ENCODE results near the gene IFT52.
A peak's percentile ranks its signal among the peaks of the same experiment; 100 is the strongest.

The IFT52 gene, protein sequence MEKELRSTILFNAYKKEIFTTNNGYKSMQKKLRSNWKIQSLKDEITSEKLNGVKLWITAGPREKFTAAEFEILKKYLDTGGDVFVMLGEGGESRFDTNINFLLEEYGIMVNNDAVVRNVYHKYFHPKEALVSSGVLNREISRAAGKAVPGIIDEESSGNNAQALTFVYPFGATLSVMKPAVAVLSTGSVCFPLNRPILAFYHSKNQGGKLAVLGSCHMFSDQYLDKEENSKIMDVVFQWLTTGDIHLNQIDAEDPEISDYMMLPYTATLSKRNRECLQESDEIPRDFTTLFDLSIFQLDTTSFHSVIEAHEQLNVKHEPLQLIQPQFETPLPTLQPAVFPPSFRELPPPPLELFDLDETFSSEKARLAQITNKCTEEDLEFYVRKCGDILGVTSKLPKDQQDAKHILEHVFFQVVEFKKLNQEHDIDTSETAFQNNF
- total RNA-seq, result 13.3 reads per million, percentile 38 among the genes with 10 or more reads in this experiment

GRCh38 chr20:43590392-43591303 lies at the start of gene IFT52:
Gene IFT52 (plus strand): TSS chr20:43590937. CDS start chr20:43594699, 3,762 bp downstream.
- DNase-seq, result peak; percentile 82

DNA sequence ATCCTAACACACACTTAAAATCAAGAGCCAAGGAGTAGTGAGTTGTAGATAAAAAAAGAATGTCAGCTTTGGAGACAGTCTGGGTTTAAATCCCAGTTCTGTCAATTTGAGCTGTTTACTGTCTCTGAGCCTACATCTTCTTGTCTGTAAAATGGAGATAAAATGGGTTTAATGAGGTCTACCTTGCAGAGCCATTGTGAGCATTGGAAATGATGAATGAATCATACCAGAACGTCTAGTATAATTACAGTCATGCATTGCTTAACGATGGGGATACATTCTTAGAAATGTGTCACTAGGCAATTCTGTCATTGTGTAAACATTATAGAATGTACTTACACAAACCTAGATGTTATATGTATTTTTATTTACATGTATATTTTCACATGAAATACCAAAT lies 49.5 kb upstream of the IFT52 start:
- DNase-seq, result no peak

- DNase-seq, result no peak
Observed at GRCh38 chr20:43542161-43542560, 48.6 kb upstream of the IFT52 start.

GRCh38 chr20:43542674-43543073 lies 48.1 kb upstream of the IFT52 start:
- DNase-seq, result no peak

DNA sequence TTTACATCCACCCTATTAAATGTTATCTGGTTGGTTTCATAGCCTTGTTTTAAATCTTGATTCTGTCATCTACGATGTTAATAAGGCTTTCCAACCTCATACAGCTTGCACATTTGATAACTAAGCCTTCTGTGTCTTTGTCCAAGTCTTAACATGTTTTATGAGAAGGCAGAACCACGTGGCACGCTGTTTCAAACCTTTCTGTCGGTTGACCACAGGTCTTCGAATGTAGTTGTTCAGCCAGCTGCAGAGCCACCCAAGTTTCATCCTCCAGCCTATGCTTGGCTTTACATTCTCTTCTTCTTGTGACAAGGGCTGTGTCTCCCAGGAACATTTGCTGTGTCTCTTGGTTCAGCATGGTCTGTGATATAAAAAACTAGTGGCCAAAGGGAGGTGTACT lies 47.6 kb upstream of the IFT52 start:
- no peak for DNase-seq

GRCh38 chr20:43544501-43544900 lies 46.2 kb upstream of the IFT52 start:
- DNase-seq, result no peak

DNA sequence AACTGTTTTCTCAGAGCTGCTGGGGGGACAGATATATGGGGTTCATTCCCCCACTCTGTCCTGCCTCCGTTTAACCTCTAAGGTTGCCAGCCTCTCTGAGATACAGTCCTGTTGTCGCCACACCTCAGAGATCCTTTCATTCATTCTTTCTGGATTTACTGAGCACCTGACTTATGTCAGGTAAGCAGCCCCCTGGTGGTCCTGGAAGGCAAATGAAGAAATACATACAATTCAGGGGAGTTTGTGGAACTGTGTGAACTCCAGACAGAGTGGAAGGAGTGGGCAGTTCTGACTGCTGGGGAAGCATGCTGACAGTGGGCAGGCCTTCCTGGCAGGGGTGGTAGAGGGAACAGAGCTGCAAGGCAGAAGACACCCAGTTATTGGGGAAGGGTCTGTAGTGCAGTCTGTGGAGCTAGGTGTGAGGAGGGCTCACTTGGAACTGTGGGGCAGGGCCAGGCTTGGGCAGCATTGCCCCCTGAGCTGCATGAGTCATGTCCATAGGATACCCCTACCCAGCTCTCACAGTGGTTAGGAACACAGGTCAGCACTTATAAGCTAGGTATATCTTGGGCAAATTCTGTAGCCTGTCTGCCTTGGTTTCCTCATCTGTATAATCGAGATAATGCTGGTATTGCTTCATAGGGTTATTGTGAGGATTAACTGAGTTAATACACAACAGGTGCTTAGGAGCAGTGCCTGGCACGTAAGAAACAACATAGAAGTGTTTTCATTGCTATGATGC lies 44.7 kb upstream of the IFT52 start:
- no peak for DNase-seq

- no peak for DNase-seq
Observed at GRCh38 chr20:43548273-43548880, 42.4 kb upstream of the IFT52 start.

GRCh38 chr20:43549416-43550065 lies 41.2 kb upstream of the IFT52 start:
- no peak for DNase-seq

GRCh38 chr20:43550456-43550855 lies 40.3 kb upstream of the IFT52 start:
- DNase-seq, result no peak

DNA sequence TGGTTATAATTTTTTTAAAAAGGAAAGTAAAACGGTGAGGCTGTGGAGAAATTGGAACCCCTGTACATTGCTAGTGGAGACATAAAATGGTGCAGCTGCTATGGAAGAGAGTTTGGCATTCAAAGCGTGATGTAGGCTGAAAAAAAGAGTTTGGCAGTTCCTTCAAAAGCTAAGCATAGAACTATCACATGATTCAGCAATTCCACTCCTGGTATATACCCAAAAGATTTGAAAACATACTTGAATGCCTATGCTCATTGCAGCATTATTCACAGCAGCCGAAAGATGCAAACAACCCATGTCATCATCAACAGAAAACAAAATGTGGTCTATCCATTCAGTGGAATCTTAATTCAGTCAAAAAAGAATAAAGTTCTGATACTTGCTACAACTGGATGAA lies 36.4 kb upstream of the IFT52 start:
- DNase-seq, result no peak

DNA sequence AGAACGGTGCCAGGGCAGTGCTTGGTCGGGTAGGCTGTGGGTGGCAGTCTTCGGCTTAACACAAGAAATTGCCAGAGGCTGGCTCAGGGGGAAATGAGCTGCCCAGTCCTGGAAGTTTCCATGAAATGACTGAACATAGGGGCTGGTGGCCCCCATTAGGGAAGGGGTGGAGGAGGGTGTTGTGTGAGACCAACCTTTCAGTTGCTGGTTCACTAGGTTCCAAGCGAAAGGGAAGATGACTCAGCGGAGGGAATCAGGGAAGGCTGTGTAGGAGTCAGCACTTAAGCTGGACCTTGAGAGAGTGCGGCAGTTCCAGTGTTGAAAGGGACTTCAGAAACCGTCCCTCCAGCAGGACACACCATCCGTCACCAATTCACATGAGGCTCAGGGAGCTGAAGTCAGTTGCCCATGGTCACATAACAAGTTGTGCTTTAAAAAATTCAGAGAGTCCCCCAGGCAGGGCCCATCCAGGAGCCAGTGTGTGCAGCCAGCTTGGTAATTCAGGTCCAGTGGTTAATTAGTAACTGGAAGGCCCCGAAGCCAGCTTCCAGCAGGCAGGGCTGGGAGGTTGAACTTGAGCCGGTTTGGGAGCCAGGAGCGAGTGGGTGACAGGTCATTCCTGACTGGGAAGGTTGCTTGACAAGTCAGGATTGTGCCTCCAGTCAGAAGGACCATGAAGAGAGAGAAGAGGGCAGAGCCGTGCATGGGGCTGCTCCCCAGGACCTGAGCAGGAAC lies 32.2 kb upstream of the IFT52 start, which contains the start of gene SGK2:
SGK2 (plus strand) TSS at position 616 of the 735 bp plus-strand sequence. CDS start 7,469 bp downstream, outside the sequence.
- DNase-seq, result no peak

DNA sequence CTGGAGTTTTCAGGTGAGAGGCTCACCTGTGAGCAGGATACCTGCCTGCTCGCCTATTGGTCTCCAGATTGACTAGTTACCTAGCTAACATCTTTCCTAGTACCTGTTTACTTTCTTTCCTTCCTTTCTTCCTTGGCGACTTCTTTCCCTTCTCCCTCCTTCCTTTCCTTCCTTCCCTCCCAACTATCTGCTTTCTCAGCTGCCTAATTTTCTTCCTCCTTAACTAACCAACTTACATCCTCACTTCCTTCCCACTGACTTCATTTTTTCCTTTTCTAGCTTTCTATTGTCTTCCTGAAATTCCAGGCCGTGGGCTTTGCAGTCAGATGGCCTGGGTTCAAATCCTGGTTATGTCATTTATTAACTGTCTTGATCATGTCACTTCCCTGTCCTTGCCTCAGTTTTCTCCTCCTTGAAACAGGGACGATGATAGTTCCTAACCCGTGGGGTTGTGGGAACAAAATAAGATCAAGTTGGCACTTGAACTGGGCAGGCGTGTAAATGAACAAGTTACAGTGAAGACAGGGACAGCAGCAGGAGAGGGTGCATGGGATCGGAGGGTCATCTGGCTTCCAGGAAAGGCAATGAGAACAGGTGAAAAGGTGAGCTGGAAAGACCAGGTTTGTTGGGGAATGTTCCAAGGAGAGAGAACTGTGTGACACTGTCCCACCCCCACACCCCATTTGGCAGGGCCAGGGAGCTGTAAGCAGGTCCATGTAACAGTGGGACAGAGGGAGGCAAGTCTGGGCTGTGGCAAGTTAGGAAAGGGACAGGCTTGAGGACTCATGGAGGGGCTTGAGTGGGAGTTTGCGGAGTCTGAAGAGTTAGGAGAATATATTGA lies 31.4 kb upstream of the IFT52 start:
- DNase-seq, result no peak

DNA sequence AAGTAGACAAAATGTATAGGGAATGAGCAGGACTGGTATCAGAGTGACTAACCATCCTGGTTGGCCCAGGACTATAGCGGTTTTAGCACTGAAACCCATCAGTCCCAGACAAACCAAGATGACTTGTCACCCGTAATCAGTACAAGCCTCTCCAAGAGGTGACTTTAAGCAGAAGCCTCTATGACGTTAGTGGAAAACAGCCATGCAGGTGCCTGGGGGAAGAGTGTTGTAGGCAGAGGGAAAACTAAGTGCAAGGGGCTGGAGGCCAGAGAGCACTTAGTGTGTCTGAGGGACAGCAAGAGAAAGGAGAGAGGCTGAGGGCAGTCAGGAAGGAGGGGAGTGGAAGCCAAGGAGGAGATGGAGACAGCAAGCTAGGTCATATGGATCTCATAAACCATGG lies 29.8 kb upstream of the IFT52 start:
- no peak for DNase-seq

DNA sequence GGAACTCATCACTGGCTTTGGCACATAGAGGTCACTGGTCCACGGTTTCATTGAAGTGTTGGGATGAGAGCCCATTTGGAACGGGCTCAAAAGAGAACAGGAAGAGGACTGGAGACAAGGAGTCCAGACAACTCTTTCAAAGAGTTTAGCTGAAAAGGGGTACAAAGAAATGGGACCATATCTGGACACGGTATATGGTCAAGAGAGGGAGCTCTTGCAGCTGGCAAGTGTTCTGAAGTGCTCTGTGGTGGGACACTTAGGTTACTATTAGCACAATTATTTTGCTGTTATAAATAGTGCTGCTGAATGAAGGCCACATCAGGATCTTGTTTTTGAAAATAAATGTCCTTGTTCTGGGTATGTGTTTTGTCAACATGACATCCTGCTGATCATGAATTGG lies 27.3 kb upstream of the IFT52 start:
- no peak for DNase-seq

- DNase-seq, result no peak
Observed at GRCh38 chr20:43563991-43564390, 26.7 kb upstream of the IFT52 start.

- no peak for DNase-seq
Observed at GRCh38 chr20:43564455-43564854, 26.3 kb upstream of the IFT52 start.

- DNase-seq, result no peak
Observed at GRCh38 chr20:43564993-43565757, 25.6 kb upstream of the IFT52 start.

DNA sequence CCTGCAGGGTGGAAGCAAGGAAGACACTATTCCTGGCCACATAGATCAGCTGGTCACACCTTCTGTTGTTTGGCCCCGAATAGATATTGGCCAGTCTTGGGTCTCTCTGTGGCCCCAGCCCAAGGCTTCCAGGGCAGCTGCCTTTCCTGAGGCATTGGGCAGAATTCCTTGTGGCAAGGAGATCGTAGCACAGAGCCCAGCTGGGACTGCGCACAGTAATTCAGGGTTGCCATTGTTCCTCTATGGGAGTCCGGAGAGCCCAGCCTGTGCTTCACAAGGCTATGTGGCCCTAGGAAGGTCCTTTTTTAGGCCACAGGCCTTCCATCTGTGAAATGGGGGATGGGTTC lies 25.0 kb upstream of the IFT52 start:
- no peak for DNase-seq

Measured in effector CD4-positive, alpha-beta T cell (primary cell).